Measurements from ENCODE around the gene JAG1.

JAG1 gene

DNA sequence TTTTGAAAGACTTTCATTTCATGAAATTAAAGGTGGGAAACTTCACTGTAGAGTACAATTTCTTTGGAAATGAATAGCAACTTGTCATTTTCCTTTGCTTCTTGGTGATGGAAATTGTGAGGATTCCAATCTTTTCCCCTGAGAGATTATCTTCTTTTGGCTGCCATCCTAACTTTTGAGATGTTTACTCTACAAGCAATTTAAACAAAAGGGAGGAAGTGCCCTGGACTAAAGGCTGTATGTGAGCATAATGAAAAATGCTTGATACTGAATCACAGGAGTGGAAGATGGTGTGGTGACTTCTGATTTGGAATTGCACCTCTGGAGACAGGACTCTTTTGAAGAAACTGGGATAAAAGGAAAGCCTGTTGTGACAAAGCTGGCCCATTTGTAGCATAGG is 43.1 kb upstream of the JAG1 start:
- TF ChIP-seq CTCF (IDR thresholded peaks at IDR 0.05; ENCODE audit: borderline replicate concordance, control extremely low read depth, extremely low read depth, insufficient read depth, missing control alignments) = no peak
- DNase-seq (ENCODE audit: low spot score) = no peak
- in situ Hi-C loops (cut with MboI; ENCODE audit: low sequenced_read_pairs, unreplicated experiment) = no loop called here

DNA sequence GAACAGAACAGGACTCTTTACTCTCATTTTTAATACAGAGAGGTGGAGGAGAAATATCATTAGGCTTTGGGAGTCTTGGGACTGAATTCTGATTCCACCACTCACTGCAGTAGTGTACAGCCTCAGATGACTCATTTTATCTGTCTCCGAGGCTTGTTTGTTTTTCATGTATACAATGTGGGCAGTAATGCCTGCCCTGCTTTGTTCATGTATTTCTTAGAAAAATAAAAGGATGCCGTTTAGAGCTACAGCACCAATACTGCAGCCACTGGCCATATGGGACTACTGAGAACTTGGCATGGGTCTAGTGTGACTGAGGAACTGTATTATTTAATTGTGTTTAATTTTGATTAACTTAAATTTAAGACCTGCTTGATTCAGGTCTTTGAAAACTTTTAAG is 41.2 kb upstream of the JAG1 start:
- in situ Hi-C loops (cut with MboI; ENCODE audit: low sequenced_read_pairs, unreplicated experiment) = no loop called here
- TF ChIP-seq CTCF (IDR thresholded peaks at IDR 0.05; ENCODE audit: borderline replicate concordance, control extremely low read depth, extremely low read depth, insufficient read depth, missing control alignments) = no peak
- DNase-seq (ENCODE audit: low spot score) = no peak

- DNase-seq (ENCODE audit: low spot score) = no peak
- in situ Hi-C loops (cut with MboI; ENCODE audit: low sequenced_read_pairs, unreplicated experiment) = no loop called here
- TF ChIP-seq CTCF (IDR thresholded peaks at IDR 0.05; ENCODE audit: borderline replicate concordance, control extremely low read depth, extremely low read depth, insufficient read depth, missing control alignments) = no peak
Observed at GRCh38 chr20:10714236-10714975, 40.6 kb upstream of the JAG1 start.

DNA sequence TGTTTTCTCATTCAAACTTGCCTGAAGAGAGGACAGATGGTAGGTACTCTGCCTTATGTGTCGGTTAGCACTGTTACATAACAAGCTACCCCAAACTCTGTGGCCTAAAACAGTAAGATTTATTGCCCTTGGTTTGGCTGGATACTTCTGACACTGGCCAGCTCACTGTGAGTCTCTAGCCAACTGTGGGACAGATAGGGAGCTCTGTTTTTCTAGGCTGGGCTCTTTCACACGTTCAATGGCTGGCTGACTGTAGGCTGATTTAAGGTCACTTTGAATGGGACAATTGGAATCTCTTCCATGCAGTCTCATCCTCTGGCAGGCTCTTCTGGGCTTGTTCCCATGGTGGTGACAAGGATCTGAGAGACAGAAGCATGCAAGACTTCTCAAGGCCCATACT is 39.4 kb upstream of the JAG1 start:
- no peak for DNase-seq (ENCODE audit: low spot score)
- no peak for TF ChIP-seq CTCF (IDR thresholded peaks at IDR 0.05; ENCODE audit: borderline replicate concordance, control extremely low read depth, extremely low read depth, insufficient read depth, missing control alignments)
- in situ Hi-C loops (cut with MboI; ENCODE audit: low sequenced_read_pairs, unreplicated experiment) = no loop called here

DNA sequence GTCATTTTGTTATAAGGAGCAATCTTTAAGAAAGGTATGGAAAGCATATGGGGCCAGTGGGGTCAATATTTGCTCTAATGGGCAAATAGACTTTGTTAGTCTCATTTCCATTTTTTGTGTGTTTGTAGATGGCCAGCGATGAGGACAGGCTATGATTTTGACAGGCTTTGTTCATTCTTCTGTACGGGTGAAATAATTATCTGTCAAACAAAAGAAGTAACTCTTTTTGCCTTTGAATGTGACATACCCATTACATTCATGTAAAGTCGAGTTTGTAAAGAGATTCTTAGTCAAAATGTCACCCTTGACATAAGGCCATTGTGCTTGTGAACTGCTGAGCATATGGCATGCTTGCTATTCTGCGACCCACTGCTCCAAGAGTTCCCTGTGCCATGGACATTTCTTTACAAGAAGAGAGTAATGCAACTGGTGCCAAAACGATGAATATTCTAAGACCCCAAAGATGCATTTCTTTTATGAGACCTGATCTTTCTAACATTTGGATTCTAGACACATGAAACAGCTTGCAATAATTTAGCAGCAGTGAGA is 38.2 kb upstream of the JAG1 start:
- DNase-seq (ENCODE audit: low spot score) = no peak
- no peak for TF ChIP-seq CTCF (IDR thresholded peaks at IDR 0.05; ENCODE audit: borderline replicate concordance, control extremely low read depth, extremely low read depth, insufficient read depth, missing control alignments)
- in situ Hi-C loops (cut with MboI; ENCODE audit: low sequenced_read_pairs, unreplicated experiment) = no loop called here

DNA sequence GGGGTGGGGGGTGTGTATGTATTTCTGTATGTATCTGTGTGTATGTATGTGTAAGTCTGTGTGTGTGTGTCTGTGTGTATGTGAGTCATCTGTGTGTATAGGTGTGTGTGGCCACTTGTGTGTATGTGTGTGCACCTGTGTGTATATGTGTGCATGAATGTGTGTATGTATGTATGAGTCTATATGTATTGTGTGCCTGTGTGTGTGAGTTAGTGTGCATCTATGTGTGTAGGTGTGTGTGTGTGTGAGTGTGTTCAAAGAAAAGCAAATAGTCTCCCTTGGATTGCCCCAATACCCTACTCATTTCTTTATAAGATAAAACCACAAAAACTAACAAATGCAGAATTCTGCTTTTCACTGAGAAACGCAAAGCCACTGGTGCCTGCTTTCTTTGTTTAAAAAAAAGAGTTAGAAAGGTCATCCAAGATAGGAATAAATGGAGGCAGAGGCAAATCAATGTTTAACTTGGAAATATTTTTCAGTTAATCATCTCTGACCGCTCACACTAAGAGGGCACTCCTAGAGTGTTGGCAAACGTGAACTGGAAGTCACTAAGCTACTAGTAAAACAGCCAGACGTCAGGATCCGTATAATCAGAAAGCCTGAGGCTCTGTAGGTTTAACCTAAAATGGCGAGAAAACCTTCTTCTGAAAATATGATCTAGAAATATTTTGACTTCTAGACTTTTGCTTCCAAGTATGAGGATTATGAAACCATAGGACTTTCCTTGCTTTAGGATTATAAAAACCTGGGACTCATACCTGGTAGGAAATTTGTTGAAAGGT is 37.4 kb upstream of the JAG1 start:
- DNase-seq (ENCODE audit: low spot score) = no peak
- TF ChIP-seq CTCF (IDR thresholded peaks at IDR 0.05; ENCODE audit: borderline replicate concordance, control extremely low read depth, extremely low read depth, insufficient read depth, missing control alignments) = no peak
- in situ Hi-C loops (cut with MboI; ENCODE audit: low sequenced_read_pairs, unreplicated experiment) = no loop called here
